A549 (cell line): ENCODE data around the gene NLRP11. TPM values are rescaled to one million over a fixed set of nuclear protein-coding genes. Genes with fewer than 3 reads are reported as not detected.

Experiments used
- ATAC-seq, 2 experiments: fragments of 200-7000 bp in 1 of 2; fragments of >200 bp in 1 of 2; cut with Nextera tagmentation in 1 of 2; cut with Tn5 transposase in 1 of 2; 3 replicates each; pipeline versions ENCODE4 v1.8.0 to v1.9.1; 2018 to 2020; ENCODE audit warnings: mild to moderate bottlenecking in 1 of 2, moderate library complexity in 1 of 2
- CTCF ChIA-PET: fragments of 300-600 bp; sonication (Branson Sonifier 250); formaldehyde crosslinking; extraction: SDS; loops from one replicate; lab custom pipeline; 2021; ENCODE audit warnings: antibody characterized with exemption, inconsistent platforms; lab: Yijun Ruan, JAX
- POLR2A ChIA-PET: fragments of 350-600 bp; formaldehyde crosslinking; extraction: SDS; loops from one replicate; lab custom pipeline; 2021; ENCODE audit warnings: antibody characterized with exemption, inconsistent platforms; lab: Yijun Ruan, JAX
- DNase-seq, 2 experiments: peaks; one replicate each; pipeline versions ENCODE4 v3.0.0 to v3.0.0-alpha.2; 2011 to 2016; ENCODE audit warnings: low read depth in 1 of 2, low spot score in 1 of 2
- FAIRE-seq: peaks from 2 replicates; lab custom pipeline; 2011; peaks lifted over from hg19 to GRCh38; lab: Jason Lieb, UNC
- H3K27ac ChIP-seq, 2 experiments: fragments of >200 bp; sonication (Bioruptor Twin); formaldehyde crosslinking; 3 replicates each; pipeline ENCODE4 v1.5.1; 2016 to 2017
- H3K4me1 ChIP-seq: fragments of >200 bp; sonication (Bioruptor Twin); formaldehyde crosslinking; 3 replicates; pipeline ENCODE4 v1.6.1; 2016
- H3K4me2 ChIP-seq: fragments of >200 bp; sonication (Bioruptor Twin); formaldehyde crosslinking; 3 replicates; pipeline ENCODE4 v1.6.1; 2016
- H3K4me3 ChIP-seq: fragments of >200 bp; sonication (Bioruptor Twin); formaldehyde crosslinking; 3 replicates; pipeline ENCODE4 v1.5.1; 2016
- H3K9me3 ChIP-seq: fragments of >200 bp; sonication (Bioruptor Twin); formaldehyde crosslinking; 3 replicates; pipeline ENCODE4 v1.6.1; 2016
- BCL3 ChIP-seq: fragments of >200 bp; sonication (Bioruptor Twin); formaldehyde crosslinking; IDR thresholded peaks from 3 replicates; pipeline ENCODE4 v1.6.1; 2016
- BHLHE40 ChIP-seq: IDR thresholded peaks from 2 replicates; pipeline ENCODE4 v1.6.1; 2012; ENCODE audit warnings: low read depth, low read length, inconsistent platforms
- CBX8 ChIP-seq: fragments of 200-600 bp; sonication (generic); IDR thresholded peaks from 2 replicates; pipeline ENCODE4 v1.6.1; 2016
- CHD2 ChIP-seq: fragments of 150-350 bp; IDR thresholded peaks from 2 replicates; pipeline ENCODE4 v1.6.1; 2014; ENCODE audit warnings: low read length; ENCODE audit not compliant: partially characterized antibody
- EHMT2 ChIP-seq: fragments of 200-600 bp; sonication (generic); IDR thresholded peaks from 2 replicates; pipeline ENCODE4 v1.6.1; 2016; ENCODE audit warnings: antibody characterized with exemption, low read depth, mild to moderate bottlenecking, moderate library complexity
- EP300 ChIP-seq, 2 experiments: fragments of >200 bp; sonication (Bioruptor Twin); formaldehyde crosslinking; IDR thresholded peaks; 2 replicates in 1 of 2; 3 replicates in 1 of 2; pipeline ENCODE4 v1.6.1; 2016 to 2017
- FOSL2 ChIP-seq, 2 experiments: fragments of 450-650 bp in 1 of 2; fragments of >200 bp in 1 of 2; sonication (Bioruptor Twin) in 1 of 2; formaldehyde crosslinking; IDR thresholded peaks; 2 replicates each; pipeline versions ENCODE4 v1.5.0 to v1.6.1; 2016 to 2020; ENCODE audit warnings: mild to moderate bottlenecking in 1 of 2, moderate library complexity in 1 of 2
- HOXB13 ChIP-seq: fragments of 250-450 bp; sonication (Bioruptor Pico); IDR thresholded peaks from 2 replicates; pipeline ENCODE4 v1.5.0; 2020; ENCODE audit warnings: low read depth, mild to moderate bottlenecking, moderate library complexity
- KDM5A ChIP-seq: fragments of 200-600 bp; sonication (generic); IDR thresholded peaks from 2 replicates; pipeline ENCODE4 v1.6.1; 2016; ENCODE audit warnings: antibody characterized with exemption, mild to moderate bottlenecking
- NFE2L2 ChIP-seq: fragments of 150-350 bp; conservative IDR thresholded peaks from 2 replicates; pipeline ENCODE4 v1.6.1; 2014; ENCODE audit warnings: low read length
- PHF8 ChIP-seq: fragments of 200-600 bp; sonication (generic); IDR thresholded peaks from 2 replicates; pipeline ENCODE4 v1.6.1; 2016; ENCODE audit warnings: low read depth, mild to moderate bottlenecking, antibody characterized with exemption, moderate library complexity, borderline replicate concordance
- RCOR1 ChIP-seq: fragments of 150-350 bp; IDR thresholded peaks from 2 replicates; pipeline ENCODE4 v1.6.1; 2014; ENCODE audit warnings: antibody characterized with exemption, low read length, low read depth
- RNF2 ChIP-seq: fragments of 200-600 bp; sonication (generic); IDR thresholded peaks from 2 replicates; pipeline ENCODE4 v1.6.1; 2016; ENCODE audit warnings: low read depth, mild to moderate bottlenecking, antibody characterized with exemption, moderate library complexity, borderline replicate concordance
- SREBF2 ChIP-seq: fragments of 450-650 bp; IDR thresholded peaks from 2 replicates; pipeline ENCODE4 v1.6.1; 2014; ENCODE audit warnings: mild to moderate bottlenecking, moderate library complexity
- TP53 ChIP-seq: fragments of 250-450 bp; sonication (Bioruptor Pico); IDR thresholded peaks from 2 replicates; pipeline ENCODE4 v1.5.0; 2021; ENCODE audit warnings: mild to moderate bottlenecking, moderate library complexity
- ZFP36 ChIP-seq: fragments of 450-650 bp; IDR thresholded peaks from 2 replicates; pipeline ENCODE4 v1.6.1; 2014; ENCODE audit warnings: borderline replicate concordance; ENCODE audit not compliant: partially characterized antibody
- ZSCAN20 ChIP-seq: fragments of 250-450 bp; sonication (Bioruptor Pico); IDR thresholded peaks from 2 replicates; pipeline ENCODE4 v1.8.0; 2022; ENCODE audit warnings: mild to moderate bottlenecking, moderate library complexity
- WGBS: methylation state at CpG from one replicate; pipeline ENCODE4 v1.1.6; 2017; ENCODE audit errors: missing lambda C conversion rate; 5-methylcytosine and 5-hydroxymethylcytosine counted together
- polyA plus RNA-seq, 4 experiments: library from polyadenylated mRNA; depleted of rRNA in 3 of 4; stranded (reverse); fragments of >200 nt; fragmentation: RNase III in 1 of 4; extraction: RNeasy Plus Mini Kit Qiagen cat#74134 plus additional on column Dnase treatment in 1 of 4; gene quantifications; 2 replicates in 3 of 4; 3 replicates in 1 of 4; pipeline ENCODE4 v1.2.3, GENCODE V29; 2011 to 2017

NLRP11 gene
- polyA plus RNA-seq, 2 of the 4 experiments (the other 2 are of a cell fraction) = 0.03 to 0.06 TPM

DNA sequence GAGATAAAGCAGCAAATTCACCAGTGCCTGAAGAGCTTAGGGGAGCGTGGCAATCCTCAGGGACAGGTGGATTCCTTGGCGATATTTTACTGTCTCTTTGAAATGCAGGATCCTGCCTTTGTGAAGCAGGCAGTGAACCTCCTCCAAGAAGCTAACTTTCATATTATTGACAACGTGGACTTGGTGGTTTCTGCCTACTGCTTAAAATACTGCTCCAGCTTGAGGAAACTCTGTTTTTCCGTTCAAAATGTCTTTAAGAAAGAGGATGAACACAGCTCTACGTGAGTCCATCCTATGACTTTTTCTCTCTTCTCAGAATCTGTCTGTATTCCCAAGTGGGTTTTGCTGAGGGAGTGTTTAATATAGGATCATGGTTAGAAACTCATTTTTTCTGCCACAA is 27.2 kb upstream of the NLRP11 start:
- peaks cover 22% of the 10 kb centered on the region for H3K9me3 ChIP-seq
- H3K4me2 ChIP-seq = no peak overlapping the region
- no peaks in the 10 kb centered on the region for H3K4me1 ChIP-seq
- 5% methylated on average over 5 of the region's 5 CpGs for WGBS
- TF ChIP-seq NFE2L2 = no peak
- ChIA-PET CTCF (interaction anchor here (0.9 kb wide), 1 partner anchor 10 kb away, joined by 3 read pairs; no protein-coding TSS in a partner anchor), POLR2A (no interaction called here)
- no peak overlapping the region for H3K4me3 ChIP-seq
- DNase-seq = no peak
- ATAC-seq = no peak
- H3K27ac ChIP-seq = no peak overlapping the region
- no peak for FAIRE-seq

DNA sequence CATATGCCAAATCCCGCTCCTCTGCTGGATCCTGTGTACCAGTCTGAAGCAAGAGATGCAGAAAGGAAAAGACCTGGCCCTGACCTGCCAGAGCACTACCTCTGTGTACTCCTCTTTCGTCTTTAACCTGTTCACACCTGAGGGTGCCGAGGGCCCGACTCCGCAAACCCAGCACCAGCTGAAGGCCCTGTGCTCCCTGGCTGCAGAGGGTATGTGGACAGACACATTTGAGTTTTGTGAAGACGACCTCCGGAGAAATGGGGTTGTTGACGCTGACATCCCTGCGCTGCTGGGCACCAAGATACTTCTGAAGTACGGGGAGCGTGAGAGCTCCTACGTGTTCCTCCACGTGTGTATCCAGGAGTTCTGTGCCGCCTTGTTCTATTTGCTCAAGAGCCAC is 26.6 kb upstream of the NLRP11 start:
- TF ChIP-seq ZFP36 = no peak
- 36% methylated on average over 14 of the region's 14 CpGs for WGBS
- Histone ChIP-seq H3K4me3 (no peak overlapping the region), H3K4me1 (no peaks in the 10 kb centered on the region), H3K27ac (no peak overlapping the region), H3K4me2 (no peak overlapping the region), H3K9me3 (peaks cover 21% of the 10 kb centered on the region)
- ChIA-PET CTCF (interaction anchor here (1.3 kb wide), 1 partner anchor 21 kb away, joined by 3 read pairs; no protein-coding TSS in a partner anchor), POLR2A (no interaction called here)
- ATAC-seq (no peak), DNase-seq (no peak), FAIRE-seq (no peak)

- no peak for TF ChIP-seq ZSCAN20
- TF ChIP-seq, all 56 proteins: peak for 0
- no peak for FAIRE-seq
- CTCF ChIA-PET = interaction anchor here (1.3 kb wide), 1 partner anchor 21 kb away, joined by 3 read pairs; no protein-coding TSS in a partner anchor
- no peaks in the 10 kb centered on the region for H3K4me1 ChIP-seq
- DNase-seq = no peak
- H3K4me2 ChIP-seq = no peak overlapping the region
- H3K4me3 ChIP-seq = no peak overlapping the region
- WGBS = 37% methylated on average over 23 of the region's 23 CpGs
- no peak for ATAC-seq
- no peak overlapping the region for H3K27ac ChIP-seq
- H3K9me3 ChIP-seq = peaks cover 21% of the 10 kb centered on the region
- POLR2A ChIA-PET = no interaction called here
Observed at GRCh38 chr19:55857974-55858373, 26.2 kb upstream of the NLRP11 start.

- 12% methylated on average over 4 of the region's 4 CpGs for WGBS
- Histone ChIP-seq H3K4me2 (no peak overlapping the region), H3K4me1 (no peaks in the 10 kb centered on the region), H3K27ac (no peak overlapping the region), H3K4me3 (no peak overlapping the region), H3K9me3 (peaks cover 23% of the 10 kb centered on the region)
- ChIA-PET POLR2A (no interaction called here), CTCF (interaction anchor here (1.3 kb wide), 1 partner anchor 22 kb away, joined by 3 read pairs; no protein-coding TSS in a partner anchor)
- no peak for ATAC-seq
- DNase-seq = no peak
- FAIRE-seq = no peak
- TF ChIP-seq EHMT2 = no peak
- no peak for TF ChIP-seq RNF2
- TF ChIP-seq ZSCAN20 = no peak
- no peak for TF ChIP-seq CHD2
- TF ChIP-seq PHF8 = no peak
- no peak for TF ChIP-seq BHLHE40
- TF ChIP-seq HOXB13 (CRISPR knock-in tag) = no peak
- no peak for TF ChIP-seq RCOR1
Observed at GRCh38 chr19:55857149-55857548, 25.4 kb upstream of the NLRP11 start.

DNA sequence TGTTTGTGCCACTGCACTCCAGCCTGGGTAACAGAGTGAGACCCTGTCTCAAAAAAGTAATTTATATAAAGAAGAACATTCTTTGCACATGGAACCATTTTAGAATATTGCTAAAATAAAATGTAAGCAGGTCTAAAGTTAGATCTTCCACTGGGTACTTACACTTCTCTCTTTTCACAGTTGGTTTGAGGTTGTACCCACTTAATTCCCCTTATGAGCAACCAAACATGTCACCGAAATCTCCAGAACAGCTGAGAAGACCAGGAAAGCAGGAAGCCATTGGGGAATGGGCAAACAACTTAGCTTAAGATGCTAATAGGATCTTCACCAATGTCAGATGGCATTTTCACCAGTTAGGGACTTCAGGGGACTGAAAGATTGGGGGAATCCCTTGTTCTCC is 23.4 kb upstream of the NLRP11 start:
- DNase-seq (no peak), ATAC-seq (no peak), FAIRE-seq (no peak)
- 9% methylated on average over 1 of the region's 1 CpG for WGBS
- H3K4me2 ChIP-seq = no peak overlapping the region
- H3K4me1 ChIP-seq = no peaks in the 10 kb centered on the region
- TF ChIP-seq KDM5A (no peak), FOSL2 (IDR thresholded peaks at IDR 0.05) (no peak), FOSL2 (CRISPR knock-in tag; IDR thresholded peaks at IDR 0.05) (no peak), BHLHE40 (no peak), CBX8 (no peak), SREBF2 (no peak), EP300 (IDR thresholded peaks at IDR 0.05) (no peak), BCL3 (no peak), CHD2 (no peak), TP53 (CRISPR knock-in tag) (no peak)
- H3K27ac ChIP-seq = no peak overlapping the region
- peaks cover 13% of the 10 kb centered on the region; the same call in 2 of the 3 replicates for H3K9me3 ChIP-seq
- POLR2A ChIA-PET = no interaction called here
- no peak overlapping the region for H3K4me3 ChIP-seq
- CTCF ChIA-PET = no interaction called here
